Measurements from ENCODE around the gene SNX9. TPM values are rescaled to one million over a fixed set of nuclear protein-coding genes. Genes with fewer than 3 reads are reported as not detected.

SNX9 gene
- total RNA-seq, 1 donor from 2014 or later, result 36.0 TPM

DNA sequence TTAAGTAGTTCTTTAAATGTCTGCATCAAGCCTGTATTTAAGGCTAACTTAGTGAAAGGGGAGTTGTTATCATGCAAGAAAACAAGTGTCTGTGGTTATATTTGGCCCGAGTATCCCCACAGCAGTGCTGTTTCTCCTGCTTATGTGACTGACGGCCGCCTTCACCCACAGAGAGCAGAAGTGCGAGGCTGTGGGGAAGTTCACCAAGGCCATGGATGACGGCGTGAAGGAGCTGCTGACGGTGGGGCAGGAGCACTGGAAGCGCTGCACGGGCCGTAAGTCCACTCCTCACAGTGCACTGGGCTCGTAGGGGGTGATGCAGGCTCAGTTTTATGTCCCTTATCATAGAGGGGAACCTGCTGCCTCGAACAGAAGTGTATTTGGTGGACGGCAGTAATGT is 105.4 kb downstream of the SNX9 start:
- Mint-ChIP-seq H3K4me3 (ENCODE audit: unreplicated experiment) (no peak overlapping the region), H3K4me1 (ENCODE audit: low read depth, unreplicated experiment) (no peaks in the 10 kb centered on the region), H3K27ac (ENCODE audit: unreplicated experiment) (no peak overlapping the region), H3K27me3 (ENCODE audit: low read depth, unreplicated experiment) (no peaks in the 10 kb centered on the region), H3K9me3 (ENCODE audit: unreplicated experiment) (no peaks in the 10 kb centered on the region), H3K36me3 (ENCODE audit: low read depth, unreplicated experiment) (peaks cover 15% of the 10 kb centered on the region)
- Histone ChIP-seq H3K4me1 (ENCODE audit: insufficient read depth, low read length) (no peaks in the 10 kb centered on the region), H3K27me3 (ENCODE audit: insufficient read depth, low read length) (no peaks in the 10 kb centered on the region), H3K79me2 (ENCODE audit: insufficient read depth, low read length) (no peaks in the 10 kb centered on the region), H4K20me1 (ENCODE audit: insufficient read depth, low read length) (no peaks in the 10 kb centered on the region), H3K4me2 (ENCODE audit: low read length) (no peak overlapping the region), H3K36me3 (ENCODE audit: insufficient read depth, low read length) (peaks cover 23% of the 10 kb centered on the region), H3K27ac (ENCODE audit: low read depth, low read length) (no peak overlapping the region), H3K4me3 (ENCODE audit: insufficient read depth, low read depth, low read length) (no peak overlapping the region), H2AFZ (ENCODE audit: low read depth, low read length) (no peak overlapping the region), H3K9me3 (ENCODE audit: insufficient read depth, low read depth, low read length) (no peaks in the 10 kb centered on the region), H3K9ac (ENCODE audit: low read length) (no peak overlapping the region)
- no peak for DNase-seq (ENCODE audit: low read depth)
- FAIRE-seq, result no peak
- TF ChIP-seq EZH2 (IDR thresholded peaks at IDR 0.05; ENCODE audit: insufficient read depth, low read length), result no peak
- TF ChIP-seq, protein P1, sequence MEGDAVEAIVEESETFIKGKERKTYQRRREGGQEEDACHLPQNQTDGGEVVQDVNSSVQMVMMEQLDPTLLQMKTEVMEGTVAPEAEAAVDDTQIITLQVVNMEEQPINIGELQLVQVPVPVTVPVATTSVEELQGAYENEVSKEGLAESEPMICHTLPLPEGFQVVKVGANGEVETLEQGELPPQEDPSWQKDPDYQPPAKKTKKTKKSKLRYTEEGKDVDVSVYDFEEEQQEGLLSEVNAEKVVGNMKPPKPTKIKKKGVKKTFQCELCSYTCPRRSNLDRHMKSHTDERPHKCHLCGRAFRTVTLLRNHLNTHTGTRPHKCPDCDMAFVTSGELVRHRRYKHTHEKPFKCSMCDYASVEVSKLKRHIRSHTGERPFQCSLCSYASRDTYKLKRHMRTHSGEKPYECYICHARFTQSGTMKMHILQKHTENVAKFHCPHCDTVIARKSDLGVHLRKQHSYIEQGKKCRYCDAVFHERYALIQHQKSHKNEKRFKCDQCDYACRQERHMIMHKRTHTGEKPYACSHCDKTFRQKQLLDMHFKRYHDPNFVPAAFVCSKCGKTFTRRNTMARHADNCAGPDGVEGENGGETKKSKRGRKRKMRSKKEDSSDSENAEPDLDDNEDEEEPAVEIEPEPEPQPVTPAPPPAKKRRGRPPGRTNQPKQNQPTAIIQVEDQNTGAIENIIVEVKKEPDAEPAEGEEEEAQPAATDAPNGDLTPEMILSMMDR (IDR thresholded peaks at IDR 0.05; ENCODE audit: insufficient read depth, low read depth, low read length), result no peak

DNA sequence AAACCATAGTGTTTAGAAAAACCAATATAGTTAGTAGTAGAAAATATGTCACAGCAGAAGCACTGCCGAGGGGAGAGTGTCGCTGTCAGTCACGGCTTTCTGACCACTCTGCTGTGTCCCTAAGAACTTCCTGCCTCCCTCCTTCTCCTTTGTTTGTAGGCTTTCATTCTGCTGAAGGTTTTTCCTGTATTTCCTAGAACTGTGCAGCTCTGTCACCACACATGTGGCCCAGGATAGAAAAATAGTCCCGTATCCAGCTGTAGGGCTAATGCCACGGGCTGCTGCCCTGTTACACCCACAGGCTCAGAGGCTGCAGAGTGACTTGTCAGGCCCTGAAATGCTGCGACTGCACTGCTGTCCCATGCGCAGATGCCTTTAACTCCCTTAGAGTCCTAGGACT is 106.0 kb downstream of the SNX9 start:
- Mint-ChIP-seq H3K36me3 (ENCODE audit: low read depth, unreplicated experiment) (peaks cover 12% of the 10 kb centered on the region), H3K27me3 (ENCODE audit: low read depth, unreplicated experiment) (no peaks in the 10 kb centered on the region), H3K27ac (ENCODE audit: unreplicated experiment) (no peak overlapping the region)

DNA sequence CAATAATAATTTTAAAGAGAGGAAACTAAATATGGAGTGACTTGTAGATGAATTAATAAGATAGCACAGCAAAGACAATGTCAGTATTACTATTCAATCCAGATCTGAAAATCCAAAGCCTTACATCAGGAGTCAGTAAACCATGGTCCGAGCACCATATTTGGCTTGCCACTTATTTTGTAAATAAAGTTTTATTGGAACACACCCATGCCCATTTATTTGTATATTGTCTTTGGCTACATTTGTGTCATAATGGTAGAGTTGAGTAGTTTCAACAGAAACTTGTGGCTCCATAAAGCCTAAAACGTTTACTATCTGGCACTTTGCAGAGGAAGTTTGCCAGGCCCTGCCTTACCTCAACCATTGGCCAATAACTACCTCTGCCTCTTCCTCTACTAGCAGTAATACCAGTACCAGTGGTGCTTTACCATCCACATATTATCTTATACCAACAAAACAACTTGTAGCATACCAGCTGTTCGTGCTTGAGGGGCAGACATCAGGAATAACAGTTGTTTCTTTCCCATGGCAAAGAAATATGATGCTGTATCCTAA is 106.8 kb downstream of the SNX9 start:
- TF ChIP-seq, protein P1 (IDR thresholded peaks at IDR 0.05; ENCODE audit: insufficient read depth, low read depth, low read length), result no peak
- TF ChIP-seq EZH2 (IDR thresholded peaks at IDR 0.05; ENCODE audit: insufficient read depth, low read length), result no peak
- H3K4me2 ChIP-seq (ENCODE audit: low read length), result no peak overlapping the region
- H3K36me3 Mint-ChIP-seq (ENCODE audit: low read depth, unreplicated experiment), result peaks cover 12% of the 10 kb centered on the region
- no peak overlapping the region for H3K27ac Mint-ChIP-seq (ENCODE audit: unreplicated experiment)
- H3K4me3 Mint-ChIP-seq (ENCODE audit: unreplicated experiment), result no peak overlapping the region
- H3K4me1 Mint-ChIP-seq (ENCODE audit: low read depth, unreplicated experiment), result no peaks in the 10 kb centered on the region
- no peaks in the 10 kb centered on the region for H3K9me3 Mint-ChIP-seq (ENCODE audit: unreplicated experiment)
- no peak overlapping the region for H3K4me3 ChIP-seq (ENCODE audit: insufficient read depth, low read depth, low read length)
- H3K36me3 ChIP-seq (ENCODE audit: insufficient read depth, low read length), result peaks cover 26% of the 10 kb centered on the region
- H4K20me1 ChIP-seq (ENCODE audit: insufficient read depth, low read length), result no peaks in the 10 kb centered on the region
- no peak overlapping the region for H3K27ac ChIP-seq (ENCODE audit: low read depth, low read length)
- no peaks in the 10 kb centered on the region for H3K27me3 ChIP-seq (ENCODE audit: insufficient read depth, low read length)
- DNase-seq (ENCODE audit: low read depth) (no peak), FAIRE-seq (no peak)
- no peak overlapping the region for H3K9ac ChIP-seq (ENCODE audit: low read length)
- H3K9me3 ChIP-seq (ENCODE audit: insufficient read depth, low read depth, low read length), result no peaks in the 10 kb centered on the region
- no peaks in the 10 kb centered on the region for H3K79me2 ChIP-seq (ENCODE audit: insufficient read depth, low read length)
- H2AFZ ChIP-seq (ENCODE audit: low read depth, low read length), result no peak overlapping the region
- no peaks in the 10 kb centered on the region for H3K27me3 Mint-ChIP-seq (ENCODE audit: low read depth, unreplicated experiment)
- H3K4me1 ChIP-seq (ENCODE audit: insufficient read depth, low read length), result no peaks in the 10 kb centered on the region

More for the DNA sequence above, 106.0 kb downstream of the SNX9 start:
- FAIRE-seq, result no peak
- TF ChIP-seq, protein P1 (IDR thresholded peaks at IDR 0.05; ENCODE audit: insufficient read depth, low read depth, low read length), result no peak
- no peak for TF ChIP-seq EZH2 (IDR thresholded peaks at IDR 0.05; ENCODE audit: insufficient read depth, low read length)
- no peak overlapping the region for H3K4me3 ChIP-seq (ENCODE audit: insufficient read depth, low read depth, low read length)
- no peaks in the 10 kb centered on the region for H3K4me1 Mint-ChIP-seq (ENCODE audit: low read depth, unreplicated experiment)
- H3K9ac ChIP-seq (ENCODE audit: low read length), result no peak overlapping the region
- DNase-seq (ENCODE audit: low read depth), result no peak
- H4K20me1 ChIP-seq (ENCODE audit: insufficient read depth, low read length), result no peaks in the 10 kb centered on the region
- H3K36me3 ChIP-seq (ENCODE audit: insufficient read depth, low read length), result peaks cover 26% of the 10 kb centered on the region
- no peaks in the 10 kb centered on the region for H3K27me3 ChIP-seq (ENCODE audit: insufficient read depth, low read length)
- no peak overlapping the region for H3K4me2 ChIP-seq (ENCODE audit: low read length)
- H2AFZ ChIP-seq (ENCODE audit: low read depth, low read length), result no peak overlapping the region
- no peaks in the 10 kb centered on the region for H3K4me1 ChIP-seq (ENCODE audit: insufficient read depth, low read length)
- no peaks in the 10 kb centered on the region for H3K9me3 Mint-ChIP-seq (ENCODE audit: unreplicated experiment)
- H3K79me2 ChIP-seq (ENCODE audit: insufficient read depth, low read length), result no peaks in the 10 kb centered on the region
- H3K27ac ChIP-seq (ENCODE audit: low read depth, low read length), result no peak overlapping the region
- H3K4me3 Mint-ChIP-seq (ENCODE audit: unreplicated experiment), result no peak overlapping the region
- no peaks in the 10 kb centered on the region for H3K9me3 ChIP-seq (ENCODE audit: insufficient read depth, low read depth, low read length)
